PC-9 (cell line): ENCODE results near the gene KCNA1. TPM values are rescaled to one million over a fixed set of nuclear protein-coding genes. Genes with fewer than 3 reads are reported as not detected.

ENCODE experiments used
- BruUV-seq: library from RNA; stranded (reverse); fragments of 400-500 nt; replicated peaks from 2 replicates; lab custom pipeline; 2021; lab: Mats Ljungman, UMichigan
- CTCF ChIA-PET: fragments of 300-600 bp; sonication (Branson Sonifier 250); formaldehyde crosslinking; loops from one replicate; lab custom pipeline; 2022; ENCODE audit warnings: antibody characterized with exemption; lab: Charles Lee
- POLR2A ChIA-PET: fragments of 300-600 bp; sonication (Branson Sonifier 250); formaldehyde crosslinking; loops from one replicate; lab custom pipeline; 2022; ENCODE audit warnings: antibody characterized with exemption; ENCODE audit not compliant: unreplicated experiment; lab: Charles Lee
- DNase-seq, 2 experiments: peaks; one replicate each; pipeline versions ENCODE4 v3.0.0 to v3.0.0-alpha.2; 2015 to 2022; ENCODE audit warnings: mixed read lengths in 1 of 2
- H2AFZ ChIP-seq: fragments of 200-600 bp; sonication (generic); 2 replicates; pipeline ENCODE4 v1.8.1; 2017; ENCODE audit warnings: antibody characterized with exemption
- H3F3A ChIP-seq: fragments of 200-600 bp; sonication (generic); 2 replicates; pipeline ENCODE4 v1.8.1; 2017; ENCODE audit warnings: antibody characterized with exemption, mild to moderate bottlenecking, low read depth; ENCODE audit not compliant: insufficient read depth
- H3K27ac ChIP-seq: fragments of 200-600 bp; sonication (generic); 2 replicates; pipeline ENCODE4 v1.6.1; 2016; ENCODE audit warnings: mixed run types
- H3K27me3 ChIP-seq: fragments of 200-600 bp; sonication (generic); 2 replicates; pipeline ENCODE4 v1.6.1; 2016; ENCODE audit warnings: low read depth, mixed run types; ENCODE audit not compliant: insufficient read depth
- H3K36me3 ChIP-seq: fragments of 200-600 bp; sonication (generic); 2 replicates; pipeline ENCODE4 v1.6.1; 2016; ENCODE audit warnings: low read depth, mixed run types
- H3K4me1 ChIP-seq: fragments of 200-600 bp; sonication (generic); replicated peaks from 2 replicates; pipeline ENCODE4 v1.6.1; 2016; ENCODE audit warnings: mixed run types; ENCODE audit not compliant: insufficient read depth
- H3K4me2 ChIP-seq: fragments of 200-600 bp; sonication (generic); 2 replicates; pipeline ENCODE4 v1.6.1; 2017; ENCODE audit warnings: mixed run types
- H3K4me3 ChIP-seq: fragments of 200-600 bp; sonication (generic); 2 replicates; pipeline ENCODE4 v1.6.1; 2016; ENCODE audit warnings: mixed run types
- H3K79me2 ChIP-seq: fragments of 200-600 bp; sonication (generic); 2 replicates; pipeline ENCODE4 v1.6.1; 2017; ENCODE audit warnings: low read depth, mixed run types
- H3K9me2 ChIP-seq: fragments of 200-600 bp; sonication (generic); 2 replicates; pipeline ENCODE4 v1.8.1; 2017; ENCODE audit warnings: mild to moderate bottlenecking; ENCODE audit not compliant: insufficient read depth
- H3K9me3 ChIP-seq: fragments of 200-600 bp; sonication (generic); 2 replicates; pipeline ENCODE4 v1.8.1; 2016; ENCODE audit warnings: low read depth; ENCODE audit not compliant: insufficient read depth
- H4K20me1 ChIP-seq: fragments of 200-600 bp; sonication (generic); 2 replicates; pipeline ENCODE4 v1.8.1; 2017; ENCODE audit not compliant: insufficient read depth
- EZH2 ChIP-seq: fragments of 200-600 bp; sonication (generic); IDR thresholded peaks from 2 replicates; pipeline ENCODE4 v1.8.0; 2017; ENCODE audit warnings: antibody characterized with exemption, low read depth
- intact Hi-C: fragments of 100-400 bp; cut with micrococcal nuclease; formaldehyde crosslinking; loops from one replicate; pipeline ENCODE4 v1.10.0; 2022; ENCODE audit not compliant: unreplicated experiment
- total RNA-seq: library from RNA; stranded (reverse); gene quantifications from 2 replicates; pipeline ENCODE4 v1.2.3, GENCODE V29; 2021
- TF ChIP-seq, protein P1 (sequence below): fragments of 200-600 bp; sonication (generic); conservative IDR thresholded peaks from 2 replicates; pipeline ENCODE4 v1.6.1; 2017; ENCODE audit warnings: mixed run types, antibody characterized with exemption, mild to moderate bottlenecking, moderate library complexity

KCNA1 gene
- total RNA-seq, 1 experiment from 2014 or later, result not detected

DNA sequence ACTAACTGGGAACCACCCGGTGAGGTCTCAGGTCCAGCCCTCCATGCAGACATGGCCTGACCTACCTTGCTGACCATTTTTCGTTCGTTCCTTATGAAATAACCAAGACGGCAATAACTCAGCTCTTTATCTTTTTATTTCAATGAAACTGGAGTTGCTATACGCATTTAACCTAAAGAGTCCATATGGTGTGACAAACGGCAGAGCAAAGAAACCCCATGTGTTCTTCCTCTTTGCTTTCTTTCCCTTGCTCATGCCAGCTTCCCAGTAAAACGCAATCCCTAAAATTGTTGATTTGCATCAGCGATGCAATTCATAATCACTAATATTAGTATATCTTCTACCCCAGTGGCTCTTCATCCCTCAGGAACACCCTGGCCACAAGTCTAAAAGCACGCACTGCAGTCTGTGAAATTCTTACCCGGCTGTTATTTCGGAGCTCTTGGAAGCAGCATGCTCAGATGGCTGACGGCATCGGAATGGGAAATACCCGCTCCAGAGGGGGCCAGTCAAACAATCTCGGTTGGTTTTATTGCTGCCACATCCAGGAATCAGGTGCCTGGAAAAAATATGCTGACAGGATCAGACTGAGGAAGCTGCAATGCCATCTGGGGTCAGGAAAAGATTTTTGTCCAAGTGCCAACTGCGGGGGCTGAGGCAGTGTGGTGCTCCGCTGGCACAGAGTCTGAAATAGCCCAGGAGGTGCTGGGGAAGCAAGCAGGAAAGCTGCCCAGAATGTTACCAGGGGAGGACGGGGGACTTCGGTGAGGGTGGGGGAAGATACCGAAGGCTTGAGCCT lies 28.2 kb upstream of the KCNA1 start:
- Histone ChIP-seq H3K27ac (no peak overlapping the region), H4K20me1 (no peaks in the 10 kb centered on the region; the same call in 1 of the 2 replicates), H3K4me2 (no peak overlapping the region), H3F3A (no peaks in the 10 kb centered on the region), H3K36me3 (no peaks in the 10 kb centered on the region), H3K79me2 (no peaks in the 10 kb centered on the region), H3K27me3 (peaks cover 55% of the 10 kb centered on the region), H2AFZ (no peak overlapping the region), H3K4me1 (no peaks in the 10 kb centered on the region), H3K4me3 (no peak overlapping the region), H3K9me3 (peaks cover 3% of the 10 kb centered on the region; the same call in 1 of the 2 replicates), H3K9me2 (no peaks in the 10 kb centered on the region)
- DNase-seq, result no peak
- CTCF ChIA-PET, result no interaction called here
- TF ChIP-seq, protein P1, sequence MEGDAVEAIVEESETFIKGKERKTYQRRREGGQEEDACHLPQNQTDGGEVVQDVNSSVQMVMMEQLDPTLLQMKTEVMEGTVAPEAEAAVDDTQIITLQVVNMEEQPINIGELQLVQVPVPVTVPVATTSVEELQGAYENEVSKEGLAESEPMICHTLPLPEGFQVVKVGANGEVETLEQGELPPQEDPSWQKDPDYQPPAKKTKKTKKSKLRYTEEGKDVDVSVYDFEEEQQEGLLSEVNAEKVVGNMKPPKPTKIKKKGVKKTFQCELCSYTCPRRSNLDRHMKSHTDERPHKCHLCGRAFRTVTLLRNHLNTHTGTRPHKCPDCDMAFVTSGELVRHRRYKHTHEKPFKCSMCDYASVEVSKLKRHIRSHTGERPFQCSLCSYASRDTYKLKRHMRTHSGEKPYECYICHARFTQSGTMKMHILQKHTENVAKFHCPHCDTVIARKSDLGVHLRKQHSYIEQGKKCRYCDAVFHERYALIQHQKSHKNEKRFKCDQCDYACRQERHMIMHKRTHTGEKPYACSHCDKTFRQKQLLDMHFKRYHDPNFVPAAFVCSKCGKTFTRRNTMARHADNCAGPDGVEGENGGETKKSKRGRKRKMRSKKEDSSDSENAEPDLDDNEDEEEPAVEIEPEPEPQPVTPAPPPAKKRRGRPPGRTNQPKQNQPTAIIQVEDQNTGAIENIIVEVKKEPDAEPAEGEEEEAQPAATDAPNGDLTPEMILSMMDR, result no peak
- no peak for TF ChIP-seq EZH2
- POLR2A ChIA-PET, result no interaction called here
- intact Hi-C loops, result no loop called here
- no TSS peak for BruUV-seq

DNA sequence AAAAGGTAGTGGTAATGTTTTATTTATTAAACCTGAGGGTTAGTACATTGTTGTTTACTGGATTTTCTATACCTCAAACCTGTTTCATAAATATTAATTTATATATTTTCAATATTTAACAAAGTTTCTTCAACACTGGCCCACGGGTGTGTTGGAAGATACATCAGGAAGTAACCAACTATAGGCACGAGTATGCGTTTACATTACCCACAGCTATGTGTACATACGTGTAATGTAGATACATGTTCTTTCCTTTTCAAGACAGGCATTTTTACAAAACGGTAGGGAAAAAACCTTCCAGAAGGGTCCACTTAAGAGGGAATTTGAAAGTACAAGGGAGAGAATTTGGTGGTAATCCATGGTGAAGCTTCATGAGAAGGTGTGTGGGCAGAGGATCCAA lies 17.8 kb upstream of the KCNA1 start:
- Histone ChIP-seq H3K36me3 (no peaks in the 10 kb centered on the region), H4K20me1 (no peaks in the 10 kb centered on the region), H3K27ac (no peak overlapping the region), H3K9me3 (no peaks in the 10 kb centered on the region), H3K9me2 (no peaks in the 10 kb centered on the region), H3K4me3 (no peak overlapping the region), H3K79me2 (no peaks in the 10 kb centered on the region), H3F3A (no peaks in the 10 kb centered on the region), H3K27me3 (peaks cover 45% of the 10 kb centered on the region), H2AFZ (no peak overlapping the region), H3K4me1 (no peaks in the 10 kb centered on the region), H3K4me2 (no peak overlapping the region)
- DNase-seq, result no peak
- no TSS peak for BruUV-seq
- ChIA-PET POLR2A (no interaction called here), CTCF (no interaction called here)
- TF ChIP-seq, protein P1, result no peak
- TF ChIP-seq EZH2, result no peak
- intact Hi-C loops, result no loop called here

DNA sequence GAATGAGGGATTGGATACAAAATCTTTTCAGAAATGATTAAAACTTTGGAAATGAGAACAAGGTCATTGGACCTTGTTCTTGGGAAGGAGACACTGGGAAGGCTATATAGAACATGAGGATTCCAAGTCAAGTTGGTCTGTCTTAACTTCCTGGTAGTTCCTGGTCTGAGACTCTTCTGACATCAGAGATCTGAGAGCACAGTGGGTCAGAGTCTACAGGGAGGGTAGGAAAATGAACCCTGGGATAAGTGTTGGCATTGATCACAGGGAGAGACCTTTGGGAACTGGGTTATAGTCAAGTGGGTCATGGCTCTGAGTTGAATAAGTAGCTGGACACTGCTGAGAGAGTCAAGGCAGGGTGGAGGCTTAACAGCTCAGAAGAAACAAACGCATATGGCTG lies 17.3 kb upstream of the KCNA1 start:
- H3K27ac ChIP-seq, result no peak overlapping the region
- H3K27me3 ChIP-seq, result peaks cover 48% of the 10 kb centered on the region
- POLR2A ChIA-PET, result no interaction called here
- no peaks in the 10 kb centered on the region for H3K9me3 ChIP-seq
- H3K36me3 ChIP-seq, result no peaks in the 10 kb centered on the region
- H3K4me2 ChIP-seq, result no peak overlapping the region
- CTCF ChIA-PET, result no interaction called here
- H3K4me1 ChIP-seq, result no peaks in the 10 kb centered on the region
- no peaks in the 10 kb centered on the region for H3K9me2 ChIP-seq
- no peaks in the 10 kb centered on the region for H4K20me1 ChIP-seq
- H3K79me2 ChIP-seq, result no peaks in the 10 kb centered on the region
- no peak overlapping the region for H2AFZ ChIP-seq
- intact Hi-C loops, result no loop called here
- no peak overlapping the region for H3K4me3 ChIP-seq
- no peak for TF ChIP-seq EZH2
- TF ChIP-seq, protein P1, result no peak
- BruUV-seq, result no TSS peak
- no peaks in the 10 kb centered on the region for H3F3A ChIP-seq
- DNase-seq, result no peak
